Measurements from ENCODE around the gene IL18R1. TPM values are rescaled to one million over a fixed set of nuclear protein-coding genes. Genes with fewer than 3 reads are reported as not detected.
A peak's percentile ranks its signal among the peaks of the same experiment; 100 is the strongest.

The IL18R1 gene
- total and polyA plus RNA-seq, 4 donors, result 4.8 to 12.7 (median 5.9) TPM

- peaks cover 0 to 1% (median under 1%) of the 10 kb centered on the region in 4 donors for H3K4me1 ChIP-seq (ENCODE audit: control insufficient read depth in 4 of 4, insufficient read depth in 4 of 4, low read length in 3 of 4)
- no peak overlapping the region for H3K4me3 ChIP-seq (ENCODE audit: low read depth in 1 of 3, low read length in 3 of 3)
- no peaks in the 10 kb centered on the region for H3K9me3 ChIP-seq (ENCODE audit: control insufficient read depth in 4 of 4, low read length in 3 of 4)
- no peaks in the 10 kb centered on the region for H3K27me3 ChIP-seq (ENCODE audit: control insufficient read depth in 4 of 4, insufficient read depth in 4 of 4, low read length in 3 of 4)
- no peak overlapping the region for H3K9ac ChIP-seq (ENCODE audit: low read depth in 1 of 2, low read length in 2 of 2)
- no peaks in the 10 kb centered on the region for H3K36me3 ChIP-seq (ENCODE audit: control insufficient read depth in 4 of 4, insufficient read depth in 3 of 4, low read depth in 1 of 4, low read length in 3 of 4)
- DNase-seq (ENCODE audit: low spot score), result no peak
- 52% methylated on average over 1 of the region's 1 CpG for WGBS
- TF ChIP-seq HNF4A (conservative IDR thresholded peaks at IDR 0.05) (no peak), GABPA (IDR thresholded peaks at IDR 0.05 in 1 of 2, conservative IDR thresholded peaks at IDR 0.05 in 1 of 2) (no peak), FOXA2 (IDR thresholded peaks at IDR 0.05) (no peak), RAD21 (IDR thresholded peaks at IDR 0.05) (no peak), SP1 (IDR thresholded peaks at IDR 0.05) (no peak), MAX (IDR thresholded peaks at IDR 0.05) (no peak)
- H3K27ac ChIP-seq (ENCODE audit: low read depth in 1 of 2, low read length in 2 of 2), result no peak overlapping the region
Measured at GRCh38 chr2:102350137-102350793, 5.3 kb upstream of the IL18R1 start.

GRCh38 chr2:102356381-102356712, 751 bp downstream of the IL18R1 start:
- no peak for DNase-seq (ENCODE audit: low spot score)
- Histone ChIP-seq H3K4me1 (ENCODE audit: control insufficient read depth in 4 of 4, insufficient read depth in 4 of 4, low read length in 3 of 4) (peaks cover 0 to 12% (median 7%) of the 10 kb centered on the region in 4 donors), H3K4me3 (ENCODE audit: low read depth in 1 of 3, low read length in 3 of 3) (peak overlapping the region; percentile 43 to 88 (median 85)), H3K27me3 (ENCODE audit: control insufficient read depth in 4 of 4, insufficient read depth in 4 of 4, low read length in 3 of 4) (no peaks in the 10 kb centered on the region), H3K9ac (ENCODE audit: low read depth in 1 of 2, low read length in 2 of 2) (peak overlapping the region; percentile 61 to 90), H3K27ac (ENCODE audit: low read depth in 1 of 2, low read length in 2 of 2) (peak overlapping the region; percentile 65 to 94), H3K36me3 (ENCODE audit: control insufficient read depth in 4 of 4, insufficient read depth in 3 of 4, low read depth in 1 of 4, low read length in 3 of 4) (no peaks in the 10 kb centered on the region), H3K9me3 (ENCODE audit: control insufficient read depth in 4 of 4, low read length in 3 of 4) (no peaks in the 10 kb centered on the region)
- 4% methylated on average over 7 of the region's 7 CpGs for WGBS
- no peak for TF ChIP-seq TAF1 (conservative IDR thresholded peaks at IDR 0.05)
- no peak for TF ChIP-seq RXRA (IDR thresholded peaks at IDR 0.05)
- TF ChIP-seq ZBTB33 (IDR thresholded peaks at IDR 0.05), result no peak
- TF ChIP-seq GABPA (IDR thresholded peaks at IDR 0.05 in 1 of 2, conservative IDR thresholded peaks at IDR 0.05 in 1 of 2), result no peak
- TF ChIP-seq EGR1 (IDR thresholded peaks at IDR 0.05; ENCODE audit: low read depth in 2 of 2), result no peak
- TF ChIP-seq HNF4A (conservative IDR thresholded peaks at IDR 0.05), result no peak
- TF ChIP-seq REST (IDR thresholded peaks at IDR 0.05), result no peak
- no peak for TF ChIP-seq HNF4G (IDR thresholded peaks at IDR 0.05)
- TF ChIP-seq JUND (IDR thresholded peaks at IDR 0.05), result no peak
- TF ChIP-seq YY1 (IDR thresholded peaks at IDR 0.05), result no peak
- no peak for TF ChIP-seq MAX (IDR thresholded peaks at IDR 0.05)
- no peak for TF ChIP-seq RAD21 (IDR thresholded peaks at IDR 0.05)
- TF ChIP-seq SP1 (IDR thresholded peaks at IDR 0.05), result no peak
- TF ChIP-seq ATF3 (IDR thresholded peaks at IDR 0.05), result no peak
- no peak for TF ChIP-seq NR2F2 (IDR thresholded peaks at IDR 0.05)
- TF ChIP-seq FOXA2 (IDR thresholded peaks at IDR 0.05), result no peak
- no peak for TF ChIP-seq CTCF (IDR thresholded peaks at IDR 0.05; ENCODE audit: low read depth, low read length, missing input control)
